HG03432 (cell line): ENCODE results near the gene WIPF3.
"Not testable (repeated sequence)": the region's sequence is repeated elsewhere in the genome, so short reads cannot be mapped to it uniquely, and the experiment has no call there.

Experiments
- ATAC-seq: cut with Tn5 transposase; IDR thresholded peaks from one replicate; pipeline ENCODE4 v1.9.1; 2021; ENCODE audit warnings: mild to moderate bottlenecking, moderate library complexity; ENCODE audit not compliant: unreplicated experiment

WIPF3 gene

GRCh38 chr7:29946428-29947186 lies 140.3 kb downstream of the WIPF3 start:
- no peak for ATAC-seq

GRCh38 chr7:29948587-29948986 lies 142.3 kb downstream of the WIPF3 start:
- ATAC-seq = no peak

- ATAC-seq = no peak
Measured at GRCh38 chr7:29950480-29950879, 144.2 kb downstream of the WIPF3 start.

- ATAC-seq = no peak
Measured at GRCh38 chr7:29951206-29951605, 144.9 kb downstream of the WIPF3 start.

- ATAC-seq = no peak
Measured at GRCh38 chr7:29953726-29954347, 147.5 kb downstream of the WIPF3 start.

- ATAC-seq = no peak
Measured at GRCh38 chr7:29955075-29955792, 148.9 kb downstream of the WIPF3 start.

- peak; percentile 87 for ATAC-seq
Measured at GRCh38 chr7:29955799-29956486, 149.6 kb downstream of the WIPF3 start.

- peak; percentile 20 for ATAC-seq
Measured at GRCh38 chr7:29956487-29956836, 150.2 kb downstream of the WIPF3 start.

- ATAC-seq = no peak
Measured at GRCh38 chr7:29957521-29958310, 151.4 kb downstream of the WIPF3 start.

- ATAC-seq = no peak
Measured at GRCh38 chr7:29958667-29959358, 152.5 kb downstream of the WIPF3 start.

- not testable (repeated sequence) for ATAC-seq
Measured at GRCh38 chr7:29961611-29962010, 155.3 kb downstream of the WIPF3 start.

GRCh38 chr7:29962035-29962434 lies 155.7 kb downstream of the WIPF3 start:
- ATAC-seq = no peak

- ATAC-seq = no peak
Measured at GRCh38 chr7:29965030-29965429, 158.7 kb downstream of the WIPF3 start.
